HEK293 (cell line): ENCODE results near the gene INHA.
A peak's percentile ranks its signal among the peaks of the same experiment; 100 is the strongest.

ENCODE experiments used
- GLI2 ChIP-seq: fragments of 450-650 bp; formaldehyde crosslinking; IDR thresholded peaks from 2 replicates; pipeline ENCODE4; 2017; ENCODE audit warnings: missing biosample characterization, missing genetic modification characterization, low read depth, borderline replicate concordance
- KLF16 ChIP-seq: fragments of 450-650 bp; formaldehyde crosslinking; IDR thresholded peaks from 2 replicates; pipeline ENCODE4 v1.5.1; 2017; ENCODE audit warnings: missing biosample characterization, missing genetic modification characterization
- KLF8 ChIP-seq: fragments of 450-650 bp; formaldehyde crosslinking; IDR thresholded peaks from 2 replicates; pipeline ENCODE4 v1.5.1; 2016; ENCODE audit warnings: missing biosample characterization, missing genetic modification characterization
- KLF9 ChIP-seq: fragments of 450-650 bp; formaldehyde crosslinking; IDR thresholded peaks from 2 replicates; pipeline ENCODE4 v1.5.1; 2016; ENCODE audit warnings: missing biosample characterization, missing genetic modification characterization, low read depth
- MYNN ChIP-seq: fragments of 450-650 bp; formaldehyde crosslinking; IDR thresholded peaks from 2 replicates; pipeline ENCODE4 v1.5.1; 2016; ENCODE audit warnings: missing biosample characterization, missing genetic modification characterization, borderline replicate concordance
- PATZ1 ChIP-seq: fragments of 450-650 bp; formaldehyde crosslinking; IDR thresholded peaks from 2 replicates; pipeline ENCODE4 v1.5.1; 2016; ENCODE audit warnings: missing biosample characterization, missing genetic modification characterization
- SP3 ChIP-seq: fragments of 450-650 bp; formaldehyde crosslinking; IDR thresholded peaks from 2 replicates; pipeline ENCODE4 v1.5.1; 2016; ENCODE audit warnings: missing biosample characterization, missing genetic modification characterization
- WT1 ChIP-seq: fragments of 450-650 bp; formaldehyde crosslinking; IDR thresholded peaks from 2 replicates; pipeline ENCODE4 v1.5.1; 2016; ENCODE audit warnings: missing biosample characterization, missing genetic modification characterization
- ZBTB48 ChIP-seq: fragments of 450-650 bp; formaldehyde crosslinking; IDR thresholded peaks from 2 replicates; pipeline ENCODE4 v1.5.1; 2016; ENCODE audit warnings: missing biosample characterization, missing genetic modification characterization
- ZBTB8A ChIP-seq: fragments of 450-650 bp; formaldehyde crosslinking; IDR thresholded peaks from 2 replicates; pipeline ENCODE4 v1.5.1; 2016; ENCODE audit warnings: missing biosample characterization, missing genetic modification characterization
- ZFP41 ChIP-seq: fragments of 450-650 bp; formaldehyde crosslinking; IDR thresholded peaks from 2 replicates; pipeline ENCODE4 v1.5.1; 2016; ENCODE audit warnings: missing biosample characterization, missing genetic modification characterization, borderline replicate concordance
- ZFP69B ChIP-seq: fragments of 450-650 bp; formaldehyde crosslinking; IDR thresholded peaks from 2 replicates; pipeline ENCODE4 v1.5.1; 2016; ENCODE audit warnings: missing biosample characterization, missing genetic modification characterization
- ZNF114 ChIP-seq: fragments of 450-650 bp; formaldehyde crosslinking; IDR thresholded peaks from 2 replicates; pipeline ENCODE4 v1.5.0; 2017; ENCODE audit warnings: missing biosample characterization, missing genetic modification characterization
- ZNF133 ChIP-seq: fragments of 450-650 bp; formaldehyde crosslinking; IDR thresholded peaks from 2 replicates; pipeline ENCODE4 v1.5.1; 2016; ENCODE audit warnings: missing biosample characterization, missing genetic modification characterization
- ZNF140 ChIP-seq: fragments of 450-650 bp; formaldehyde crosslinking; IDR thresholded peaks from 2 replicates; pipeline ENCODE4 v1.5.1; 2016; ENCODE audit warnings: missing biosample characterization, missing genetic modification characterization
- ZNF2 ChIP-seq: fragments of 450-650 bp; formaldehyde crosslinking; IDR thresholded peaks from 2 replicates; pipeline ENCODE4 v1.5.1; 2016; ENCODE audit warnings: missing biosample characterization, missing genetic modification characterization
- ZNF211 ChIP-seq: fragments of 450-650 bp; formaldehyde crosslinking; IDR thresholded peaks from 2 replicates; pipeline ENCODE4 v1.5.1; 2016; ENCODE audit warnings: low read depth, missing biosample characterization, missing genetic modification characterization
- ZNF23 ChIP-seq: fragments of 450-650 bp; formaldehyde crosslinking; IDR thresholded peaks from 2 replicates; pipeline ENCODE4 v1.5.1; 2016; ENCODE audit warnings: missing biosample characterization, missing genetic modification characterization, borderline replicate concordance
- ZNF341 ChIP-seq: fragments of 450-650 bp; formaldehyde crosslinking; IDR thresholded peaks from 2 replicates; pipeline ENCODE4; 2016; ENCODE audit warnings: low read depth, missing biosample characterization, missing genetic modification characterization
- ZNF48 ChIP-seq: fragments of 450-650 bp; formaldehyde crosslinking; IDR thresholded peaks from 2 replicates; pipeline ENCODE4 v1.5.1; 2016; ENCODE audit warnings: missing biosample characterization, missing genetic modification characterization
- ZNF529 ChIP-seq: fragments of 450-650 bp; formaldehyde crosslinking; IDR thresholded peaks from 2 replicates; pipeline ENCODE4 v1.5.1; 2017; ENCODE audit warnings: missing genetic modification characterization, missing biosample characterization; ENCODE audit not compliant: insufficient replicate concordance
- ZNF530 ChIP-seq: fragments of 450-650 bp; formaldehyde crosslinking; IDR thresholded peaks from 2 replicates; pipeline ENCODE4 v1.5.1; 2016; ENCODE audit warnings: low read depth, missing biosample characterization, missing genetic modification characterization
- ZNF555 ChIP-seq: fragments of 450-650 bp; formaldehyde crosslinking; conservative IDR thresholded peaks from 2 replicates; pipeline ENCODE4 v1.5.1; 2017; ENCODE audit warnings: missing biosample characterization, mild to moderate bottlenecking, missing genetic modification characterization, inconsistent platforms
- ZNF571 ChIP-seq: fragments of 450-650 bp; formaldehyde crosslinking; IDR thresholded peaks from 2 replicates; pipeline ENCODE4 v1.5.0; 2017; ENCODE audit warnings: missing biosample characterization, missing genetic modification characterization
- ZNF596 ChIP-seq: fragments of 450-650 bp; IDR thresholded peaks from 2 replicates; pipeline ENCODE4 v1.5.0; 2018; ENCODE audit warnings: missing biosample characterization, mild to moderate bottlenecking, missing genetic modification characterization, moderate library complexity
- ZNF610 ChIP-seq: fragments of 450-650 bp; formaldehyde crosslinking; IDR thresholded peaks from 2 replicates; pipeline ENCODE4 v1.5.1; 2016; ENCODE audit warnings: missing biosample characterization, missing genetic modification characterization, borderline replicate concordance
- ZNF623 ChIP-seq: fragments of 450-650 bp; formaldehyde crosslinking; IDR thresholded peaks from 2 replicates; pipeline ENCODE4 v1.5.1; 2016; ENCODE audit warnings: missing biosample characterization, missing genetic modification characterization
- ZNF626 ChIP-seq: fragments of 450-650 bp; sonication (Bioruptor Pico); formaldehyde crosslinking; IDR thresholded peaks from 2 replicates; pipeline ENCODE4 v1.5.1; 2018; ENCODE audit warnings: missing biosample characterization, missing genetic modification characterization, inconsistent platforms
- ZNF704 ChIP-seq: fragments of 450-650 bp; formaldehyde crosslinking; IDR thresholded peaks from 2 replicates; pipeline ENCODE4 v1.5.1; 2016; ENCODE audit warnings: missing biosample characterization, missing genetic modification characterization
- ZNF76 ChIP-seq: fragments of 450-650 bp; formaldehyde crosslinking; IDR thresholded peaks from 2 replicates; pipeline ENCODE4; 2016; ENCODE audit warnings: low read depth, missing biosample characterization, missing genetic modification characterization, borderline replicate concordance
- ZNF768 ChIP-seq: fragments of 450-650 bp; formaldehyde crosslinking; IDR thresholded peaks from 2 replicates; pipeline ENCODE4 v1.5.1; 2018; ENCODE audit warnings: missing biosample characterization, mild to moderate bottlenecking, missing genetic modification characterization
- ZNF776 ChIP-seq: fragments of 450-650 bp; formaldehyde crosslinking; IDR thresholded peaks from 2 replicates; pipeline ENCODE4 v1.5.0; 2017; ENCODE audit warnings: missing biosample characterization, missing genetic modification characterization, borderline replicate concordance
- ZNF791 ChIP-seq: fragments of 450-650 bp; formaldehyde crosslinking; IDR thresholded peaks from 2 replicates; pipeline ENCODE4 v1.5.1; 2016; ENCODE audit warnings: missing biosample characterization, missing genetic modification characterization
- ZNF792 ChIP-seq: fragments of 450-650 bp; formaldehyde crosslinking; IDR thresholded peaks from 2 replicates; pipeline ENCODE4 v1.5.1; 2016; ENCODE audit warnings: missing biosample characterization, missing genetic modification characterization
- ZNF843 ChIP-seq: fragments of 450-650 bp; formaldehyde crosslinking; IDR thresholded peaks from 2 replicates; pipeline ENCODE4 v1.5.1; 2016; ENCODE audit warnings: missing biosample characterization, missing genetic modification characterization
- TF ChIP-seq, protein P1 (sequence below): fragments of 450-650 bp; formaldehyde crosslinking; IDR thresholded peaks from 2 replicates; pipeline ENCODE4 v1.5.1; 2016; ENCODE audit warnings: missing biosample characterization, missing genetic modification characterization
- TF ChIP-seq, protein P2 (sequence below): fragments of 450-650 bp; formaldehyde crosslinking; IDR thresholded peaks from 2 replicates; pipeline ENCODE4 v1.5.1; 2017; ENCODE audit warnings: missing biosample characterization, missing genetic modification characterization

INHA gene

DNA sequence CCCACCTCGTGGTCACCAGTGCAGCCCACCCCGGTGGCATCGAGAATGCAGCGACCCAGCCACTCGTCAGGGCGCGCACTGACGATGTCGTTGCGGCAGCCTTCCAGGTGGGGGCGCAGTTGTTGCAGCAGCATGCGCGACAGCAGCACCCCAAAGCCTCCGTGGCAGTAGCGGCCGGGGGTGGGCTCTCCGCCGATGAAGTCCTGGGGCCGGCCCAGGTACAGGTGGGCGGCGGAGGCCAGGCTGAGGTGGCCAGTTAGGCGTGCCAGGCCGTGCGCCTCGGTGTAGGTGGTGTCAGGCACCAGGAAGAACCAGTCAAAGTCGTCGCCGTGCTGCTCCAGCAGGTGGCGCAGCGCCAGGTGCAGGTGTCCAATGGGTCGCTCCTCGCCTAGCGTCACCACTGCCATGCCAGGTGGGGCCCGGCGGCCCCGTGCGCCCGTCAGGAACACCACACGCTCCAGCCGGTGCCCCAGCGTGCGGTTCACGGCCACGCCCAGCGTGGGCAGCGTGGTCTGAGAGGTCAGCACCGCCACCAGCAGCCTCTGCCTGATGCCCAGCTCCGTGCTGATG is 30.4 kb upstream of the INHA start (continued):
- TF ChIP-seq PATZ1, result peak; percentile 69
- TF ChIP-seq ZNF529 (tag by site-specific recombination), result no peak
- TF ChIP-seq MYNN, result no peak
- TF ChIP-seq ZNF23, result no peak
- peak; percentile 58 for TF ChIP-seq ZBTB8A
- peak; percentile 56 for TF ChIP-seq ZNF843 (tag by site-specific recombination)
- TF ChIP-seq ZNF704, result no peak
- TF ChIP-seq, protein P1, sequence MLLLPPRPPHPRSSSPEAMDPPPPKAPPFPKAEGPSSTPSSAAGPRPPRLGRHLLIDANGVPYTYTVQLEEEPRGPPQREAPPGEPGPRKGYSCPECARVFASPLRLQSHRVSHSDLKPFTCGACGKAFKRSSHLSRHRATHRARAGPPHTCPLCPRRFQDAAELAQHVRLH (tag by site-specific recombination), result peak; percentile 45; the same call in 1 of the 2 replicates
- no peak for TF ChIP-seq ZNF114
- peak; percentile 28; the same call in 1 of the 2 replicates for TF ChIP-seq ZBTB48 (tag by site-specific recombination)
- no peak for TF ChIP-seq ZNF791
- peak; percentile 35; the same call in 1 of the 2 replicates for TF ChIP-seq SP3 (tag by site-specific recombination)
- TF ChIP-seq ZNF341, result no peak
- TF ChIP-seq ZNF140, result no peak
- no peak; the same call in 1 of the 2 replicates for TF ChIP-seq KLF8 (tag by site-specific recombination)
- no peak for TF ChIP-seq ZNF211 (tag by site-specific recombination)
- no peak for TF ChIP-seq ZNF133 (tag by site-specific recombination)
- no peak for TF ChIP-seq ZNF48 (tag by site-specific recombination)
- no peak for TF ChIP-seq ZNF776 (tag by site-specific recombination)
- no peak for TF ChIP-seq ZNF792 (tag by site-specific recombination)
- TF ChIP-seq ZFP41 (tag by site-specific recombination), result no peak
- TF ChIP-seq ZNF555, result no peak
- TF ChIP-seq, protein P2, sequence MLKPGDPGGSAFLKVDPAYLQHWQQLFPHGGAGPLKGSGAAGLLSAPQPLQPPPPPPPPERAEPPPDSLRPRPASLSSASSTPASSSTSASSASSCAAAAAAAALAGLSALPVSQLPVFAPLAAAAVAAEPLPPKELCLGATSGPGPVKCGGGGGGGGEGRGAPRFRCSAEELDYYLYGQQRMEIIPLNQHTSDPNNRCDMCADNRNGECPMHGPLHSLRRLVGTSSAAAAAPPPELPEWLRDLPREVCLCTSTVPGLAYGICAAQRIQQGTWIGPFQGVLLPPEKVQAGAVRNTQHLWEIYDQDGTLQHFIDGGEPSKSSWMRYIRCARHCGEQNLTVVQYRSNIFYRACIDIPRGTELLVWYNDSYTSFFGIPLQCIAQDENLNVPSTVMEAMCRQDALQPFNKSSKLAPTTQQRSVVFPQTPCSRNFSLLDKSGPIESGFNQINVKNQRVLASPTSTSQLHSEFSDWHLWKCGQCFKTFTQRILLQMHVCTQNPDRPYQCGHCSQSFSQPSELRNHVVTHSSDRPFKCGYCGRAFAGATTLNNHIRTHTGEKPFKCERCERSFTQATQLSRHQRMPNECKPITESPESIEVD (tag by site-specific recombination), result no peak
- peak; percentile 30; the same call in 1 of the 2 replicates for TF ChIP-seq ZNF610
- peak; percentile 74; the same call in 1 of the 2 replicates for TF ChIP-seq KLF16 (tag by site-specific recombination)
- TF ChIP-seq ZNF596, result no peak
- no peak for TF ChIP-seq ZNF571 (tag by site-specific recombination)
- TF ChIP-seq WT1, result no peak
- TF ChIP-seq KLF9 (tag by site-specific recombination), result peak; percentile 51; the same call in 1 of the 2 replicates
- no peak for TF ChIP-seq ZNF768 (tag by site-specific recombination)
- no peak for TF ChIP-seq ZNF626 (tag by site-specific recombination)
- peak; percentile 100 for TF ChIP-seq ZNF2 (tag by site-specific recombination)
- TF ChIP-seq ZFP69B, result peak; percentile 98
- TF ChIP-seq ZNF530, result no peak
- TF ChIP-seq ZNF623 (tag by site-specific recombination), result peak; percentile 34; the same call in 1 of the 2 replicates
- TF ChIP-seq ZNF76, result no peak; the same call in 1 of the 2 replicates
- no peak for TF ChIP-seq GLI2 (tag by site-specific recombination)
